ENCODE measurements around the gene APBB1. TPM values are rescaled to one million over a fixed set of nuclear protein-coding genes. Genes with fewer than 3 reads are reported as not detected.

Gene APBB1
- total and polyA plus RNA-seq, 2 of the 4 experiments (the other 2 are of a cell fraction): 39.4 to 44.1 TPM

GRCh38 chr11:6458352-6459098 is 39.6 kb upstream of the APBB1 start:
- dilution Hi-C loops (cut with HindIII; ENCODE audit: low sequenced_read_pairs, unreplicated experiment): no loop called here

More at GRCh38 chr11:6458352-6459098, 39.6 kb upstream of the APBB1 start:
- in situ Hi-C loops (cut with MboI; ENCODE audit: low sequenced_read_pairs): no loop called here
- H3K36me3 ChIP-seq (ENCODE audit: control insufficient read depth, insufficient read depth, low read length): peaks cover 52% of the 10 kb centered on the region
- H2BK20ac ChIP-seq (ENCODE audit: low read depth, low read length): no peak overlapping the region
- ATAC-seq (ENCODE audit: low read depth) (no peak), DNase-seq (no peak)
- H3K4me2 ChIP-seq (ENCODE audit: low read depth, low read length): no peak overlapping the region
- no peak overlapping the region for H3K23ac ChIP-seq (ENCODE audit: low read depth, low read length)
- intact Hi-C loops (cut with micrococcal nuclease): no loop called here
- no peak overlapping the region for H2AFZ ChIP-seq (replicated peaks; ENCODE audit: low read length, poor library complexity)
- H4K8ac ChIP-seq (ENCODE audit: low read depth in 2 of 2, low read length in 2 of 2): no peak overlapping the region
- H3K27ac ChIP-seq (ENCODE audit: insufficient read depth, low read length): no peak overlapping the region
- no peaks in the 10 kb centered on the region for H3K4me1 ChIP-seq (ENCODE audit: control insufficient read depth, insufficient read depth, low read length)
- no peak overlapping the region for H2AK9ac ChIP-seq (replicated peaks; ENCODE audit: low read depth, low read length, poor library complexity)
- H2BK5ac ChIP-seq (ENCODE audit: low read depth, low read length, poor library complexity, severe bottlenecking): no peak overlapping the region
- no peaks in the 10 kb centered on the region for H3K27me3 ChIP-seq (ENCODE audit: control insufficient read depth, insufficient read depth, low read length)
- no peak overlapping the region for H4K91ac ChIP-seq (ENCODE audit: insufficient read depth, low read depth, low read length)
- H3K4me3 ChIP-seq (ENCODE audit: insufficient read depth, low read depth, low read length): no peak overlapping the region
- WGBS, 2 experiments (ENCODE audit: extremely low coverage in 2 of 2, insufficient read length in 1 of 2): no CpG with 5 or more reads among the region's 2 CpGs
- H3K9me3 ChIP-seq (ENCODE audit: control insufficient read depth, insufficient read depth, low read length): no peaks in the 10 kb centered on the region
- no peak overlapping the region for H3K56ac ChIP-seq (ENCODE audit: extremely low read depth, insufficient read depth, low read length)
- no peak overlapping the region for H2BK120ac ChIP-seq (ENCODE audit: low read depth, low read length)
- H2BK15ac ChIP-seq (ENCODE audit: low read depth, low read length): no peak overlapping the region
- TF ChIP-seq BHLHE40 (IDR thresholded peaks at IDR 0.05; ENCODE audit: low read depth, low read length): no peak
- no peak for TF ChIP-seq USF2 (IDR thresholded peaks at IDR 0.05; ENCODE audit: low read depth, low read length)
- TF ChIP-seq CHD1 (IDR thresholded peaks at IDR 0.05; ENCODE audit: low read depth, low read length): no peak
- TF ChIP-seq FOS (IDR thresholded peaks at IDR 0.05; ENCODE audit: low read depth, low read length): no peak
- TF ChIP-seq RFX5 (IDR thresholded peaks at IDR 0.05; ENCODE audit: low read depth, low read length): no peak
- TF ChIP-seq CEBPB (IDR thresholded peaks at IDR 0.05; ENCODE audit: low read depth, low read length): no peak
- TF ChIP-seq CTCF (conservative IDR thresholded peaks at IDR 0.05; ENCODE audit: low read depth, low read length): no peak
- no peak for TF ChIP-seq MAFK (IDR thresholded peaks at IDR 0.05; ENCODE audit: low read depth, low read length)
- TF ChIP-seq RCOR1 (IDR thresholded peaks at IDR 0.05; ENCODE audit: insufficient replicate concordance, low read length): no peak
- TF ChIP-seq RAD21 (IDR thresholded peaks at IDR 0.05; ENCODE audit: low read length): no peak
- TF ChIP-seq POLR2A (IDR thresholded peaks at IDR 0.05; ENCODE audit: low read depth, low read length): no peak
- no peak overlapping the region for H3K9ac ChIP-seq (ENCODE audit: low read depth, low read length)
- H3K79me1 ChIP-seq (ENCODE audit: low read depth in 1 of 2, low read length in 2 of 2): peaks cover 0 to 7% of the 10 kb centered on the region in 2 experiments; a peak in 1 of 4 replicates
- POLR2A ChIA-PET (ENCODE audit: unreplicated experiment): no interaction called here
- no peak overlapping the region for H3K18ac ChIP-seq (ENCODE audit: low read depth, low read length)
- H3K9me1 ChIP-seq (ENCODE audit: insufficient read depth, low read length): no peaks in the 10 kb centered on the region
- H3K4ac ChIP-seq (ENCODE audit: low read depth, low read length): no peak overlapping the region
- H4K20me1 ChIP-seq (ENCODE audit: insufficient read depth, low read length): 0 out of 2 replicates have a peak, but pooled peaks cover 5% of the 10 kb centered on the region
- BruUV-seq (replicated peaks): no TSS peak
- CTCF ChIA-PET: no interaction called here
- no peak overlapping the region for H3K14ac ChIP-seq (replicated peaks; ENCODE audit: low read depth, low read length)
- no peak overlapping the region for H2AK5ac ChIP-seq (ENCODE audit: low read depth, low read length)
- H4K5ac ChIP-seq (ENCODE audit: low read depth, low read length): no peak overlapping the region
